Cardiac septum (tissue), 1 donor: ENCODE measurements around the gene PEX3. TPM values are rescaled to one million over a fixed set of nuclear protein-coding genes. Genes with fewer than 3 reads are reported as not detected.
A peak's percentile ranks its signal among the peaks of the same experiment; 100 is the strongest.

Source experiments
- DNase-seq: peaks from one replicate; pipeline ENCODE4 v3.0.0-alpha.2; 2020; ENCODE audit warnings: low spot score
- intact Hi-C: fragments of 100-400 bp; cut with DNase I; formaldehyde crosslinking; loops from one replicate; pipeline ENCODE4 v1.14.0; 2022
- long read RNA-seq: library from polyadenylated mRNA; unstranded; transcript quantifications from one replicate; pipeline ENCODE4 v2.0.0, GENCODE V29; 2021
- total RNA-seq: library from RNA; stranded (reverse); fragmentation: NEBNext Ultra II Directional; extraction: Animal tissue kit (Norgen Biotek cat#: 25700); gene quantifications from one replicate; pipeline ENCODE4 v1.2.1, GENCODE V29; 2021
- donor health status: DM: no; HTN: no; CAD: no.

The PEX3 gene, protein sequence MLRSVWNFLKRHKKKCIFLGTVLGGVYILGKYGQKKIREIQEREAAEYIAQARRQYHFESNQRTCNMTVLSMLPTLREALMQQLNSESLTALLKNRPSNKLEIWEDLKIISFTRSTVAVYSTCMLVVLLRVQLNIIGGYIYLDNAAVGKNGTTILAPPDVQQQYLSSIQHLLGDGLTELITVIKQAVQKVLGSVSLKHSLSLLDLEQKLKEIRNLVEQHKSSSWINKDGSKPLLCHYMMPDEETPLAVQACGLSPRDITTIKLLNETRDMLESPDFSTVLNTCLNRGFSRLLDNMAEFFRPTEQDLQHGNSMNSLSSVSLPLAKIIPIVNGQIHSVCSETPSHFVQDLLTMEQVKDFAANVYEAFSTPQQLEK
- 23.1 TPM for total RNA-seq
- long read RNA-seq, transcript PEX3-201 (12 exons, 1,969 nt), result major isoform, 35 of 47 reads
- long read RNA-seq, partial matches to known transcripts, result 5 of 47 reads
- long read RNA-seq, other reads (novel, unspliced or antisense), result 7 of 47 reads

GRCh38 chr6:143450453-143451371 lies at the start of gene PEX3, which contains the start of gene ADAT2:
Gene PEX3, plus strand, starts transcription at chr6:143450805. Its CDS starts 238 bp downstream, at chr6:143451043.
Gene ADAT2, minus strand, starts transcription at chr6:143450695. Its CDS starts 37 bp downstream, at chr6:143450658.
- intact Hi-C loops, result loop anchor here (5.0 kb wide), 1 partner anchor 62 kb away; the partner anchor contains the start of gene FUCA2
- DNase-seq, result peak; percentile 95

GRCh38 chr6:143401068-143401446 lies 49.5 kb upstream of the PEX3 start:
- intact Hi-C loops, result no loop called here

GRCh38 chr6:143401636-143402370 lies 48.8 kb upstream of the PEX3 start:
- intact Hi-C loops, result no loop called here
- no peak for DNase-seq

More at GRCh38 chr6:143401068-143401446, 49.5 kb upstream of the PEX3 start:
- DNase-seq, result no peak

DNA sequence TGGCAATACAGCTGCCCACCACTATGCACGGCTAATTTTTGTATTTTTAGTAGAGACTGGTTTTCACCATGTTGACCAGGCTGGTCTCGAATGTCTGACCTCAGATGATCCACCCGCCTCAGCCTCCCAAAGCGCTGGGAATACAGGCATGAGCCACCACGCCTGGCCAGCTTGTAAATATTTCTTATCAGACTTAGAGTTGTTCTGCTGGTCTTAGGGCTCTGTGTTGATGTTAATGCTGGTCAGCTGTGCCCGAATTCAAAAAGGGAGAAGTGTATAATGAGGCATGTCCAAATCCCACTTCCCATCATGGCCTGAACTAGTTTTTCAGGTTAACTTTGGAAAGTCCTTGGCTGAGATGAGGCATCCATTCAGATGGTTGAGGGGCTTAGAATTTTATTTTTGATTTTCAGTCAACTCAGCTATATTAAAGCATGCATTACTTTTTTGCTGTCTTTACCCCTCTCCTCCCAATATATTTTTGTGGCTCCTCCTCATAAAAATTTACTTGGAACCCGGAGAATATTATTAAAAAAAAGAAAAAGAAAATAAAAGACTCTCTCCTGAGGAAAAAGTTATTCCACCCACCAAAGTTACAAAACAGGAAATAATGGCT lies 47.8 kb upstream of the PEX3 start:
- intact Hi-C loops, result no loop called here
- no peak for DNase-seq

DNA sequence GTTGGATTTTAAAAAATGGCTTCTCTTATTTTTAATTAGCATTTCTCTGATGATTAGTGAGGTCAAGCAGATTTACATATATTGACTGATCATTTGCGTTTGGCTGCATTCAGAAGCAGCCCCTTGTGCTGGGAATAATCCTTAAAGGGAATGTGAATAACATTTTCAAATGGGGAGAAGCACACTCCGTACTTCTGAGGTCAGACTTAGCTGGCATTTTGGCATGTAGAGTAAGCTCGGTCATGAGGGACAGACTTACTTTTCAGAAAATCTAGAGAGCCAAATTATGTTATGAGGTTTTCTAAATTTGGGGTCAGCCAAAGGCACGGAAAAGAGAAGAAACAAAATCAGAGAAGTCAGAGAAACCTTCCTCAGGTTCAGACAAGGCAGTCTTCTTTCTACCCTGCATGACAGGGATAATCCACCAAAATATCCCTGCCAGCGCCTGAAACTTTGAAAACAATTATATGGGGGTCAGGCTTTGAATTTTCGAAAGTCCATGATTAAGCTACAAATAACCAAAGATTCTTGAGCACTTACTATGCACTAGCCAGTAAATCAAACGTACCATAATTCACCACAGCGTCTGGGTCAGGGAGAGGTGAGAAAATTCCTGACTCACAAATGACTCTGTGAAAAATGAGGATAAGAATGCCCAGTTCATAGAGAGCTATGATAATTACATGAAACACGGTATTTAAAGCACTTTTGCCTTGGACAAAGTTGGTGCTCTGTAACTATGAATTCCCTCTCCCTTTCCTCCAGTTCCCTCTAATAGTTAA lies 45.0 kb upstream of the PEX3 start:
- intact Hi-C loops, result no loop called here
- DNase-seq, result no peak

- DNase-seq, result no peak
- intact Hi-C loops, result no loop called here
Measured at GRCh38 chr6:143406673-143407072, 43.9 kb upstream of the PEX3 start.

GRCh38 chr6:143408151-143408786 lies 42.3 kb upstream of the PEX3 start:
- intact Hi-C loops, result no loop called here
- DNase-seq, result no peak

DNA sequence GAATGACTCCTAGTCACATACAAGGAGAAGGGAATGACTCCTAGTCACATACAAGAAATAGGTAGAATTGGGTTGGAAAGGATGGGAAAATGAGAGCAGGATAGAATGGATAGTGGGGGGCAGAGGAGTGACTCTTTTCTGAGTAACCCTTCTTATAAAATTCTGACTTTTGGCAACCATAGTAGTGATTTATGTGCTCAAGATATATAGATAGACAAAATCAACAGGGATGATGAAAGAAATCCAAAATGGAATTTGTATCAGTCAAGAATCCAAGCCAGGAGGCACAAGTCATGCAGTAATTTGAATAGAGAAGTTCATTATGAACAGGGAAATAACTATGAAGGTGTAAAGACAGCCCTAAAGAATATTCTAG lies 41.8 kb upstream of the PEX3 start:
- DNase-seq, result no peak
- intact Hi-C loops, result no loop called here

DNA sequence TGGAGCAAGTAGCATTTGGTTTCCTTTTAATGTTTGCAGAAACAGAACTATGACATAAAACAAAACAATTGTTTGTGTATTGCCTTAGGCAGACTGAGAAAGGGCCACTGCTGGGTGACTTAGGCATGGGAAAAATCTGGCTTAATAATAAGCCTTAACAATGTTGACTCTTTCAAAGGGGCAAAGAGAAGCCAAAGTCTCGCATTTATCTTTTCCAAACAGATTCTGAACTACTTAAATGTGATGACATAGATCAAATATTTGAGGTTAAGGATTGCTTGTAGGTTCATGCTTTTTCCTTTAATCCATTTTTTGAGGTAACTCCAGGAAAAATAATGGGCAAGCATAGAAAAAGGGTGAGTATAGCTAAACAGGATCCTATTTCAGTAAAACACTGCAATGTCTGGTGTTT lies 39.7 kb upstream of the PEX3 start:
- no peak for DNase-seq
- intact Hi-C loops, result no loop called here

DNA sequence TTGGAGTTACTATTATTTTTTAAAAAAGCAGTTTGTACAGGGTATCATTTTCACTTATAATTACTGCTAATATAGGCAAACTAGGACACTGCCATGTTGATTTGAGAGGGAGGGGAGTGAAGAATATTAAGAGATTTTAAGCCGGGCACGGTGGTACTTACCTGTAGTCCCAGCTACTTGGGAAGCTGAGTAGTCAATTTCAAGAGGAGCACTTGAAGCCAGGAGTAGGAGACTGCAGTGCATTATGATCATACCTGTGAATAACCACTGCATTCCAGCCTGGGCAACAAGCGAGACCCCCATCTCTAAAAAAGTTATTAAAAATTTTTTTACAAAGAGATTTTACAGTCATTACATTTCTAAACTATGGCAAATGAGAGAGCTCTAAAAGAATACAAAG lies 35.8 kb upstream of the PEX3 start:
- no peak for DNase-seq
- intact Hi-C loops, result no loop called here

DNA sequence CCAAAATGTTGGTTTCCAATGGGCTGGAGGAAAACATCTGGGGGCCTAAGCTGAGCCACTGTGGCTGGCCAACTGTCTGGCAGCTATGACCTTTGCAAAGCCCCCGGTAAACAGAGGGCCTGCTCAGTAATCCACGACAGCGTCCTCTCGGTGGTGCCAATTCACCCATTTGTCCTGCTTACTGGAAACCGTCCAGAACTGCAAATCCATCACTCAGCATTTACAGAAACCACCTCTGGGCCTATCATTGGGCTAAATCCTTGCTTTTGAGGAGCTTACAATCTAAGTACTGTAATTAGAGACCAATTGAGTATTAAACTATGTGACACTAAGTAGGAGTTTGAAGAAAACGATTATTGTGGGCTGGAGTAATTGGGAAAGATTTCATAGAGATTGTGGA lies 31.1 kb upstream of the PEX3 start:
- intact Hi-C loops, result no loop called here
- no peak for DNase-seq

DNA sequence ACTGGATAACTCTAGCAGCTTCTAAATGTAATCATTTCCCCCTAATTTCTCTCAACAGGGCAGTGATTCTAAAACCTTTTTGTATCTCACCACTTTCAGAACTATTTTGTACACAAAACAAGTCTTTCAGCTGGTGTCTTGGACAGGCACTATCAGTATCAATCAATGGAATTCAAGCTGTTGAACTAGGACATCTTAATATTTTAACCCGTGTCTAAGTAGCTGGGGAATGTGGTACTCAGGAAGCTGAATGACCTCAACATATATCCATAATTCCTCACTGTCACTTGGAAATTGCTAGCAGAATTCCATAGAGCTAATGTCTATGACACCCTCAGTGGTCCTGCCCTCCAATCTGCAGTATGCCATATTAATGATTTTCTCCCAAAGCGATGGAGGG lies 24.6 kb upstream of the PEX3 start:
- DNase-seq, result no peak
- intact Hi-C loops, result loop anchor here (2.0 to 5.0 kb wide), 2 partner anchors 733 to 954 kb away; no protein-coding TSS in a partner anchor

- DNase-seq, result peak; percentile 80
- intact Hi-C loops, result loop anchor here (2.0 to 5.0 kb wide), 2 partner anchors 734 to 955 kb away; no protein-coding TSS in a partner anchor
Measured at GRCh38 chr6:143427109-143427817, 23.3 kb upstream of the PEX3 start.

- intact Hi-C loops, result loop anchor here (5.0 kb wide), 1 partner anchor 958 kb away; no protein-coding TSS in a partner anchor
- DNase-seq, result no peak
Measured at GRCh38 chr6:143429970-143430369, 20.6 kb upstream of the PEX3 start.

- DNase-seq, result no peak
- intact Hi-C loops, result no loop called here
Measured at GRCh38 chr6:143431226-143431625, 19.4 kb upstream of the PEX3 start.

GRCh38 chr6:143432588-143432987 lies 18.0 kb upstream of the PEX3 start:
- no peak for DNase-seq
- intact Hi-C loops, result no loop called here

DNA sequence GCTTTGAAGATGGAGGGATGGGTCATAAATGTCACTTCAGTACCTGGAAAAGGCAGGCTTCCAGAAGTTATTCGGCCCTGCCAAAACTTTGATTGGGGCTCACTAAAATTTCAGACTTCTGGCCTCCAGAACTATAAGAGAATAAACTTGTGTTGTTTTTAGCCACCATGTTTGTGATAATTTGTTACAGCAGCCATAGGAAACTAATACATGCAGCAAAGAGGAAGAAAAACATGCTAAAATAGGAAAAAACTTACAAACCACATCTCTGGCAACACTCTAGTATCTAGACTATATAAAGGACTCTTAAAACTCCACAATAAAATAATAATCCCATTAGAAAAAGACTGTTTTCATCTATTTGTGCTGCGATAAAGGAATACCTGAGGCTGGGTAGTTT lies 9.6 kb upstream of the PEX3 start:
- no peak for DNase-seq
- intact Hi-C loops, result no loop called here
